ENCODE data around the gene NUSAP1. TPM values are rescaled to one million over a fixed set of nuclear protein-coding genes. Genes with fewer than 3 reads are reported as not detected.

The NUSAP1 gene
- total RNA-seq, 1 experiment from 2014 or later = 158 TPM

DNA sequence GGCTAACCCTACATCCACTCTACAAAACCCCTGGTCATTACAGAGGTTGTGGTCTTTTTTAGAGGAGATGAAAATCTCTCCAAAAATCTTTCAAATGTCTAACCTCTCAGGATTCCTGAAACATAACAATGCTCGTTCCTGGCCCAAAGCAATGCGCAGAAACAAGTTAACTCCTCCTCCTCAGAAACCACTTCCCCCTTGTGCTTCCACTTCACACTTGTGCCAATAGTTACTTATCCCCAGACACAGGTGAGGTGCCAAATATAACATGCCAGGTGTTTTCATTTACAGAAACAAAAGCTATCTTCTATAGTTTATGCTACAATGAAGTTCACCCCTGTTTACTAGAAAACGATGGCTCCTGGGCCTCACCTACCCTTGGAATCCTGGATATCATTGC is 63.4 kb downstream of the NUSAP1 start:
- H3K27ac ChIP-seq (ENCODE audit: insufficient read length, low read depth, low read length) = no peak overlapping the region
- no peaks in the 10 kb centered on the region for H3K23me2 ChIP-seq (ENCODE audit: insufficient read length, low read depth, low read length, poor library complexity, severe bottlenecking)
- Mint-ChIP-seq H3K36me3 (ENCODE audit: insufficient read depth in 1 of 3, low read depth in 3 of 3) (peaks cover 9 to 25% (median 23%) of the 10 kb centered on the region in 3 experiments; a peak in 6 of 7 replicates), H3K27me3 (ENCODE audit: low read depth) (no peaks in the 10 kb centered on the region), H3K4me3 (no peak overlapping the region), H3K27ac (no peak overlapping the region), H3K4me1 (no peaks in the 10 kb centered on the region), H3K9me3 (no peaks in the 10 kb centered on the region)
- no peak overlapping the region for H4K91ac ChIP-seq (ENCODE audit: insufficient read length, low read depth, low read length)
- H3K18ac ChIP-seq (ENCODE audit: insufficient read length, low read depth, low read length) = no peak overlapping the region
- H3K4ac ChIP-seq (ENCODE audit: low read depth, low read length) = no peak overlapping the region
- no peak overlapping the region for H2AK5ac ChIP-seq (ENCODE audit: insufficient read length, low read length)
- no peak overlapping the region for H2BK20ac ChIP-seq (ENCODE audit: low read depth, low read length, poor library complexity, severe bottlenecking)
- no peaks in the 10 kb centered on the region for H3K27me3 ChIP-seq (ENCODE audit: insufficient read depth, low read length)
- H2AFZ ChIP-seq (ENCODE audit: low read length) = no peak overlapping the region
- no peaks in the 10 kb centered on the region for H3K4me1 ChIP-seq (ENCODE audit: insufficient read depth, low read length)
- H4K8ac ChIP-seq (replicated peaks; ENCODE audit: insufficient read length, low read depth, low read length) = no peak overlapping the region
- H3K79me1 ChIP-seq (ENCODE audit: insufficient read depth, low read depth, low read length, poor library complexity, severe bottlenecking) = no peaks in the 10 kb centered on the region
- TF ChIP-seq, protein P1, sequence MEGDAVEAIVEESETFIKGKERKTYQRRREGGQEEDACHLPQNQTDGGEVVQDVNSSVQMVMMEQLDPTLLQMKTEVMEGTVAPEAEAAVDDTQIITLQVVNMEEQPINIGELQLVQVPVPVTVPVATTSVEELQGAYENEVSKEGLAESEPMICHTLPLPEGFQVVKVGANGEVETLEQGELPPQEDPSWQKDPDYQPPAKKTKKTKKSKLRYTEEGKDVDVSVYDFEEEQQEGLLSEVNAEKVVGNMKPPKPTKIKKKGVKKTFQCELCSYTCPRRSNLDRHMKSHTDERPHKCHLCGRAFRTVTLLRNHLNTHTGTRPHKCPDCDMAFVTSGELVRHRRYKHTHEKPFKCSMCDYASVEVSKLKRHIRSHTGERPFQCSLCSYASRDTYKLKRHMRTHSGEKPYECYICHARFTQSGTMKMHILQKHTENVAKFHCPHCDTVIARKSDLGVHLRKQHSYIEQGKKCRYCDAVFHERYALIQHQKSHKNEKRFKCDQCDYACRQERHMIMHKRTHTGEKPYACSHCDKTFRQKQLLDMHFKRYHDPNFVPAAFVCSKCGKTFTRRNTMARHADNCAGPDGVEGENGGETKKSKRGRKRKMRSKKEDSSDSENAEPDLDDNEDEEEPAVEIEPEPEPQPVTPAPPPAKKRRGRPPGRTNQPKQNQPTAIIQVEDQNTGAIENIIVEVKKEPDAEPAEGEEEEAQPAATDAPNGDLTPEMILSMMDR (conservative IDR thresholded peaks at IDR 0.05) = no peak
- H3K56ac ChIP-seq (ENCODE audit: insufficient read length, low read depth, low read length) = no peak overlapping the region
- no peaks in the 10 kb centered on the region for H3K79me2 ChIP-seq (ENCODE audit: insufficient read depth, low read length)
- H2BK15ac ChIP-seq (ENCODE audit: low read depth, low read length) = no peak overlapping the region
- no peak overlapping the region for H2BK5ac ChIP-seq (ENCODE audit: insufficient read length, low read length)
- no peak overlapping the region for H3K14ac ChIP-seq (ENCODE audit: insufficient read depth, low read length)
- no peak overlapping the region for H3K4me2 ChIP-seq (ENCODE audit: insufficient read depth, insufficient read length, low read length)
- H3K9me3 ChIP-seq (ENCODE audit: control insufficient read depth, low read depth, low read length) = no peaks in the 10 kb centered on the region
- DNase-seq = no peak
- H3T11ph ChIP-seq (ENCODE audit: low read length) = no peak overlapping the region
- no peak overlapping the region for H3K9ac ChIP-seq (ENCODE audit: extremely low read depth, insufficient read length, low read length)
- no peak overlapping the region for H3K23ac ChIP-seq (ENCODE audit: insufficient read length, low read depth, low read length)
- WGBS (ENCODE audit: extremely low coverage, insufficient read length, low lambda C conversion rate) = no CpG with 5 or more reads among the region's 3 CpGs
- no peaks in the 10 kb centered on the region for H4K20me1 ChIP-seq (ENCODE audit: control insufficient read depth, insufficient read depth, insufficient read length)
- no peak overlapping the region for H2BK12ac ChIP-seq (ENCODE audit: insufficient read length, low read depth, low read length)
- H4K5ac ChIP-seq (ENCODE audit: insufficient read length, low read depth, low read length) = no peak overlapping the region
- no peak overlapping the region for H2BK120ac ChIP-seq (ENCODE audit: low read depth, low read length, poor library complexity, severe bottlenecking)
